Neural progenitor cell (in vitro differentiated cells): ENCODE results near the gene TFPT.

Experiments
- CTCF ChIP-seq: fragments of 200-600 bp; sonication (generic); IDR thresholded peaks from 2 replicates; pipeline ENCODE4 v1.5.1; 2017; ENCODE audit warnings: antibody characterized with exemption, mild to moderate bottlenecking
- EZH2 ChIP-seq: fragments of 200-600 bp; sonication (generic); IDR thresholded peaks from 2 replicates; pipeline ENCODE4 v1.6.1; 2017; ENCODE audit warnings: antibody characterized with exemption, mild to moderate bottlenecking, moderate library complexity
- EZH2phosphoT487 ChIP-seq: fragments of 200-600 bp; sonication (generic); IDR thresholded peaks from 2 replicates; pipeline ENCODE4 v1.6.1; 2017; ENCODE audit warnings: antibody characterized with exemption

GRCh38 chr19:54136864-54137698, 21.6 kb upstream of the TFPT start:
- TF ChIP-seq CTCF = no peak
- TF ChIP-seq EZH2 = no peak
- TF ChIP-seq EZH2phosphoT487 = no peak
